ENCODE measurements around the gene GRIA4.

GRIA4 gene

DNA sequence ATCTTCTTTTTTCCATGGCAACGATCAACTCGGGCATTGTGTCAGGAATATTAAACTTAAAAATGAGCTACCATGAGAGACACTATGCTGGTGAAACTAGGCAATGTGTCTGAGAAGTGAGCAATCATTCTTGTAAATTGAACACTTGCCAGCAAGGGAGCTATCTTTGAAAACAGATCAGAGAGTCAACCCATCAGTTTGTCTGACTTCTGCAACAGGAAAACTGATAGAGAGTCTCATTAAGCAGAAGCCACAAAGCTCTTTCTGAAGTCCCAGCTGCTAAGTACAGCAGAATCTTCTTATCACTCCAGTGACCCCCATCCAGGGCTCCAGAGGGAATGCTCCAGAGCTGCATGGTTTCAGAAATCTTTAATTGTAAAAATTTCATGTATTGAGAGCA lies 297.4 kb downstream of the GRIA4 start:
- DNase-seq (ENCODE audit: insufficient read length, low spot score) (no peak), FAIRE-seq (no peak)

DNA sequence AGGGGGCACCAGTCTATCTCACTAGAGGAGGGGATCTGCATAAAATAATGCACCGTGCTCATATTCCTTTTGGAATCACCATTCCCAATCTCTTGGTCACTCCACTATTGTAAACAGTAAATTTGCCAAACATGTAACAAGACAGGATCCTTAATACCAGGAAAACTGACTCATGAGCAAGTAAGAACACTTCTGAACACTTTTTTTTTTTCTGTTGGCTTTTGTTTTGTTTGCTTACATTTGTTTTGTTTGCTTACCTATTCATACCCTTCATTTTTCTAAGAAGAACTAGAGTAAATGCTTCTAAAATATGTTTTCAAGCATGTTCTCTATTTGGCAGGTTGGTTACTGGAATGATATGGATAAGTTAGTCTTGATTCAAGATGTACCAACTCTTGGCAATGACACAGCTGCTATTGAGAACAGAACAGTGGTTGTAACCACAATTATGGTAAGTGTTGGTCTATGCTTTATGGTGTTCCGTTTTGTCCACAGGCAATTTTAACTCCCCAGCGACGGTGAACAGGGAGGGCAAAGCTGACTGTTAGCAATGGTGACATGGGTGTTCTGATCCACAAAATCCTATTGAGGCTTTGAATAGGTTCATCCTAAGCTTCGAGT lies 300.3 kb downstream of the GRIA4 start:
- DNase-seq (ENCODE audit: insufficient read length, low spot score) (no peak), FAIRE-seq (no peak)

DNA sequence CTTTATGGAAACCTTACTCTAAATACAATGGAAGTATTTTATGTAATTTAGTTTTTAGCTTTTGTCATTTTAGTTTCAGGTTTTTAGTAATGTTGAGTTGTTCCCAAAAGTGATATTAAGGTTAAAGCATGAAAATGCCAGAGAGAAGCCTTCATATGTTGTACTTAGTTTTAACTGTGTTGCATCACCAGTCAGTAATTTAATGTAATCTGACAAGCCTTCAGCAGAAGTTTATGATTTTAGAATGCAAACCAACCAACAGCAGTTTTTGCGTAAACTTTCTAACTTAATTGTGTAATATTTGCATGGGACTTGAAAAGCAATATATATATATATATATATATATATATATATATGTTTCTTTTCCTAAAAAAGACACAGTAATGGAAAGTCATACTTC lies 301.6 kb downstream of the GRIA4 start:
- no peak for FAIRE-seq

DNA sequence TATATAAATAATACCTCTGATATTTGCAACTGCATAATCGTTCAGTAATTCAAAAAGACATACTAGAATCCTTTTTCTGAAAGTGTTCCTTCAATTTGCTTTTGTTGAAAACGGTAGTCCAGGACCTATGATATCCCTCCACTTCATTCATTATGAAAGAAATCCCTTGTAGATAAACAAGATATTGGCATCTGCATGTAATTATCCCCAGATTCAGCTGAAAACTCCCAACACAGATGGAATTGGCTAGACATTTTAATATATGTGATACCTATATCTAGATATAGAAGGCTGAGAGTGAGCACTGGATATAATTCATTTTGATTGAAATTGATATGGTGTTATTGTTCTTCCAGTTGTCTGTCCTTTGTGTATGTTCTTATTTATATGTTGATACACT lies 302.8 kb downstream of the GRIA4 start:
- DNase-seq (ENCODE audit: insufficient read length, low spot score) (no peak), FAIRE-seq (no peak)

More for the DNA sequence above, 301.6 kb downstream of the GRIA4 start:
- no peak for DNase-seq (ENCODE audit: insufficient read length, low spot score)

DNA sequence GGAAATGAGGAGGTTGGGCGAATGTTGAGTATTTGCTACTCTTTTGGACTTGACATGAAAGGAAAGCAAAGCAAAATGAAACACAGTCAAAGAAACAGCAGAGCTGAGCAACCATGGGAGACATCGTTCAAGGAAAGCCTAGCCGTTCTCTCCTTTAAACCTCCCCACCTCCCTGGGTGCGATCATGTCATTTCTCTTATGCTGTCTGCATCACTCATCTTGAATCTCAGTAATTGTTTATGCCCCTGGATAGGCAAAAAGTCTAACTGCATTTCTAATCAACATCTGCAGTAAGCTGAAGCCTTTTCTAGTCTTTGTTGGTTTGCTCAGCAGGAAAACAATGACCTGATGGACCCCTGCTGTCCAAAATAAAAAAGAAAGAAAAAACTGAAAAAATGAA lies 305.1 kb downstream of the GRIA4 start:
- DNase-seq (ENCODE audit: insufficient read length, low spot score): no peak
- no peak for FAIRE-seq

DNA sequence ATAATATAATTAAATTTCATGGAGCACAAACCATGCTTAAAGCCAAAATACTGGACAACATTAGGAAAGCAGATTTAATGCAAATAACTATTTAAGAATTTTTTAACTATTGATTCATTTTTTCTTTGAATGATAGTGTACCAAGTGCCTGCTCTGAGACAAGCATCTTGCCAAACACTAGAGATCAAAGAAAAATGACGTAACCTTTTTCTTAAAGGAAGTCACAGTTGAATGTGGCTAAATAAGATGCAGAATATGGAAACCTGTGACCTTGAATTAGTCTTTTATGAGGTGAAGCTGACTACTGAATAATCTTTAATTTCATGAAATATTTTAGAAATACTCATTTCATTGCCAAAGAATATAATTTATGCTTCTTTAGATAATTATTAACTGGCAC lies 308.2 kb downstream of the GRIA4 start:
- FAIRE-seq (no peak), DNase-seq (ENCODE audit: insufficient read length, low spot score) (no peak)

DNA sequence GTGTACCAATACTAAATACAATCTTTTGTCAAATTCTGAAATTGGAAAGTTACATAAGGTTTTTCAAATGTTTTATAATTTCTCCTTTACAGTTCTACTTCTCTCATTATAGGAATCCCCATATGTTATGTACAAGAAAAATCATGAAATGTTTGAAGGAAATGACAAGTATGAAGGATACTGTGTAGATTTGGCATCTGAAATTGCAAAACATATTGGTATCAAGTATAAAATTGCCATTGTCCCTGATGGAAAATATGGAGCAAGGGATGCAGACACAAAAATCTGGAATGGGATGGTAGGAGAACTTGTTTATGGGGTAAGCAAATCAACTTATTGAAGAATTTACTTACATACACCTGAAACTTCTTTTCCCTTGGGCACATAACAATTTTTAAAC lies 308.7 kb downstream of the GRIA4 start:
- no peak for FAIRE-seq

DNA sequence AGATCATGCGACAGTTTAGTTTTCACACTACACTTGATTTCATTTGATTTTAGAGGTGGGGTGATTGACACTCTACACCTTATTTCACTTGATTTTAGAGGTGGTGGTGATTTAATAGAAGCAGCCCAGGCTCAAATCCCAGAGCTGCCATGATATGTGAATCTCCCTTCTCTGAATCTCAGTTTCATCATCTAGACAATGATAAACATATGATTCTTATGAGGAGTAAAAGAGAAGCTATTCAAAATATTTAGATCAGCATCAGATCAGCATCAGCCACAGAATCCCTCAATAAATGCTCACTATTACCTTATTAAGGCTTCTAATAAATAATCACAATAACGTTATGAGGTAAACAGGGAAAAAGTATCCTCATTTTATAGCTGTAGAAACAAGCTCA lies 313.4 kb downstream of the GRIA4 start:
- FAIRE-seq (no peak), DNase-seq (ENCODE audit: insufficient read length, low spot score) (no peak)

More for the DNA sequence above, 308.7 kb downstream of the GRIA4 start:
- no peak for DNase-seq (ENCODE audit: insufficient read length, low spot score)

DNA sequence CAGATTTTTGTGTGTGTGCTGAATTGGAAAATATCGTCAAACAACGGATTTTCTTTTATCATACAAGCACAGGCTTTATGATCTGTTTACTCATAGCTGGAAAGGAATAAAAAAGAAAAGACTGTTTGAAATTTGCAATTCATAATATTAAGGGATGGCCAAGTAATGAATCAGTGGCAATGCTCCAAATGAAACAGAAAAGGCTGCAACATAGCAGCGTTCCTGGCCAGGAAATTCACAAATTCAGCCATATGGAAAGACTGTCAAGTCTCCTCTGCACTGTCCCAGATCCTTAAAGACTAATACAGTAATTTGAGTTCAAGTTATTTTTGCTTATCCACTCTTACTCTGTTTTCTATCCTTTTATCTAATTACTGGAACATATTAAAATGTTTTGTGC lies 313.9 kb downstream of the GRIA4 start:
- DNase-seq (ENCODE audit: insufficient read length, low spot score) (no peak), FAIRE-seq (no peak)

DNA sequence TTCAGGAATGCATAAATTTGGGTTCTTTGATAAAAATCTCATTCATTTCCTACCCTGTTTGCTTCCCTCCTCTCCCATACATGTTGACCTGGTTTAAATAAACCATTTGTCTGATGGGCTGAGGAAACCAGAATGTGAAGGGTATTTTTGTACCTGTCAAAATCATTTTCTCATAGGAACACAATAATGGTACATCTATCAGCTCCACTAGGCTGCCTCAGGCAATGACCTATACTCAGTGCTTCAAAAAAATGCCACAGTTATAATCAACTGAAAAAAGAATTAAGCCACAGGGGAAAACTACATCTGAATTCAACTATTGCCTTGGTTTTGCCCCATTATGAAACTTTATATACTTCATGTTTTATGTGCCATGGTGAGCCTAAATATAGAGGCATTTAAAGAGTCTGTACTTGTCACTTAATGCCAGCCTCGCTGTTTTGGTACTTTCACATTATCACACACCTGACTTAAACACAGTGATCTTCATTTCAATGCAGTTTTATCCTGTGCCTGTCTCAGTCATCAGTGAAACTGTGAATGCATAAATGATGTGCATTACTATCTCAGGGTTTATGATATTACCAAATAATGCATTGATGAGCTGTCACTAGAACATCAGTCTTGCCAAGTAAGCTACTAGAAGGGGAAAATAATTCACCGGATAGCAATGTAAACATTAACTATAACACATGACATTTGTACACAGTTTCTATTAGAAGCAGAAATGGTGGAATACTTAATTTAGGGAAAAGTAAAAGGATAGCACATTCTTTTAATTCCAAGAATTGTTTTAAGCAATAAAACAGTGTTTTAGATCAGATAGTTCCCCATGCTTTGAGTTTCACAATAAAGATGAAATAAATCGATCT lies 319.4 kb downstream of the GRIA4 start:
- no peak for FAIRE-seq
- no peak for DNase-seq (ENCODE audit: insufficient read length, low spot score)

DNA sequence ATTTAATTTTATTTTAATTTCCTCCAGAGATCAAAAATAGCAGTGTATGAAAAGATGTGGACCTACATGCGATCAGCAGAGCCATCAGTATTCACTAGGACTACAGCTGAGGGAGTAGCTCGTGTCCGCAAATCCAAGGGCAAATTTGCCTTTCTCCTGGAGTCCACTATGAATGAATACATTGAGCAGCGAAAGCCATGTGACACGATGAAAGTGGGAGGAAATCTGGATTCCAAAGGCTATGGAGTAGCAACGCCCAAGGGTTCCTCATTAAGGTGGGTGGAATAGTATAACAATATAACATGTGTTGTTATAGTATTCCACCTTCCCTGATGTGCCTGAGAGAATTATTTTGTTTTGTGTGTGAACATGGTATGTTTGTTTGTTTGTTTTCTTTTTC lies 323.8 kb downstream of the GRIA4 start:
- FAIRE-seq (no peak), DNase-seq (ENCODE audit: insufficient read length, low spot score) (no peak)

DNA sequence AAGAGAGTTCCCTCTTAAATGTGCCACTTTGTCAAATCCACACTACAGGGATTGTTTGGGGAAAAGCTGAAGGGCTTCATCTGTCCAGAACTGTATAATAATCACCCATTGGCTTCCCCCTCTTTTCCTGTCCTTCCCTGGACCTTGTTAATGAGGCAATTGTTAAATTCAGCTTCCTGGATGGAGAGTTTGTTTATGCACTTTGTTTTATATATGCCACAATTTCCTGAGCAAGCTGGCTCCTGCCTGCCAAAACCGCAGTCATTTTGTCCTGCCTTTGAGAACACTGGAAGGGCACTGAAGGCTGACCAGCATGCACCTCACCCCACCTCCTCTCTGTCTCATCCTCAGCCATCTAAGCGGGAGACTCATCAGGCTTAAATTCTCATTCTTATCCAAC lies 325.9 kb downstream of the GRIA4 start:
- no peak for FAIRE-seq
- DNase-seq (ENCODE audit: insufficient read length, low spot score): no peak

DNA sequence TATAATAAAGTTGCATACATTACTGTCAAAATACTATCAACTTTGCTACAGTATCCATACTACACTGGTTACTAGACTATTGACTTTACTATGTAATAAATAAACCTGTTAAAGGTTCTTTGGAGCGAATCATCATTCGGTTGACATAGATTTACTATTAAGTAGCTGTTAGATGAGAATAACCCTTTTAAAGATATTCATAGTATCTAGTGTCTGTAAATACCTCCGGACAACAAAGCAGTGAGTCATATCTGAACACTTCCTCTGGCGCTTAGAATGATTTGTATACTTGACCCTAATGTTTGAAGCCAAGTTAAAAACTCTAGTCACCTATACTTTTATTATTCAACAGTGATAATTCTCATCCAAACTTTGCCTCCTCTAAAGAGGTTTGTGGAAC lies 327.5 kb downstream of the GRIA4 start:
- no peak for FAIRE-seq

DNA sequence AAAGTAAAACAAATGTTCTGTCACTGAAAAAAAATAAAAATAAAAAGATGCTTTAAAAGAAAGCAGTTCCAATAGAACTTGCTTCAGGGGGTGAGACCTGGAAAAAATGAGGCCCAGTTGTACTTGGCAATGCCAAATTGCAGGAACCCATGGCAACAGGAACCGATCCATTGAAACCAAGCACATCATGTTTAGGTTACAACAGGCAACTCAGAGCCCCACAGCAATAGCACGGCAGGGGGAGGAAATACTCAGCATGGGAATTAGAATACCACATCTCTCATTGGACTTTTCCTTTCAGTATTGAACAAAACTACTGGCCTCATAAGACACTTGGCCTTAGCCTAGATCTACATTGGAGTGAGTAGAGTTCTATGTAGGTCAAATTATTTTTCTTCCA lies 327.9 kb downstream of the GRIA4 start:
- no peak for DNase-seq (ENCODE audit: insufficient read length, low spot score)
- no peak for FAIRE-seq

More for the DNA sequence above, 327.5 kb downstream of the GRIA4 start:
- no peak for DNase-seq (ENCODE audit: insufficient read length, low spot score)

DNA sequence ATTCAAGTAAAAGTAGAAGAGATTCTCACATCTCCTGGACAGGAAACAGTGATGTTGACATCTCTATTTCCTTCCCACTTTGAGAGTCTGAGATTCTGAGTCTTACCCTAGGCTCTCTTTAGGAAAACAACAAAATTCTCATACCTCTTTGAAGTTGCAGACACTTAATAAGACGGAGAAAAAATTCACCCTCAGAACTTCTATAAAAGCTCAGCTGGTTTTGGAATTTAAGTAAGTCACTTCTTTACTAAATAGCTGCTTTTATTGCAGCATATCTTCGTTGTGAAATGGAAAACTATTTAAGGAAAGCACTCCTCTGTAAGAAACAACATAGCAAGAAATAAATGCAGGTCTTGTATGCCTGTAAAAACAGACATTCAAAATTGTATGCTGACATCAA lies 333.0 kb downstream of the GRIA4 start:
- no peak for DNase-seq (ENCODE audit: insufficient read length, low spot score)
- no peak for FAIRE-seq

DNA sequence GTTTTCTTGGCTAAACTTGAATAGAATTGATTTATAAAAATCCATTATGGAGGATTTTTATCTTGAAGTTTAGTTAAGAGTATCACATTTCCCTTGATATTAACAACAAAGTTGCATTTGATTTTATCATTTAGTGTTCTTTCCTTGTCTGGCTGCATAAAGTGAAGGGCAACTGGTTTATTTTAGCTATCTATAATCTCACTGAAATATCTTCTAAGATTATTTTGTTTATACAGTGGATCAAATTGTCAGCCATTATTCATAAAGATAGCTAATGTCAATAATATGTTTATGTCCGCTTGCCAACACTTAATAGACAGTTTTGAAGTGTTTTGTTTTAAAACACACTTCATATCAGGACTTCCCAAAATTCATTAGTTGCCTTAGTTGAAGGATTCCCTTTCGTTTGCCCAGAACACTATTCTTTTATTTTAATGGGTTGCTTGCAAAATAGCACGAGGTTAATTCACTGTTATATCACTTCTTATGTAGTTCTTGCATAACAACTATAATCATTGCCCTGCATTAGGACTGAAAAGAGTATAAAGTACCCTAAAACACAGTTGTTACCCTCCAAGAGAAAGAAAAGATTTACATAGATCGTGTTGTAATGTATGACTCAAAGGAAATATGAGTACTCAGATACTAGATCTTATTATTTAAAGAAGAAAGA lies 339.2 kb downstream of the GRIA4 start:
- no peak for DNase-seq (ENCODE audit: insufficient read length, low spot score)
- no peak for FAIRE-seq

DNA sequence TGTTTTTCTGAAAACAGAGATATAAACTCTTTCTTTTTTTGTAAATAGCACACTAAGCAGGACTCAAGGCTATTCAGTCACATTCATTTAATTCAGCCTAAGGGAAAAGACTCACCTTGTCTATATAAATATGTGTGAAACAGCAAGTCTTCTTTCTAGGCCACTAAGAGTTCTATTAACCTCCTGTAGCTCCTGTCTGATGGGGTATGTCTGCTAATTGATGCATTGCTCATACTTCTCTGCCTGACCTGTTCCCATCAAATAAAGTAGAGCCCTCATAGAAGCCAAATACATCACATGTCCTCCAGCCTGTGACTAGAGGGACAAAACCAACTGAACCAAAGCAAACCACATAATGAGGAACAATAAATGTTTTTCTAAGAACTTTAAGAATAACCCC lies 344.0 kb downstream of the GRIA4 start:
- DNase-seq (ENCODE audit: insufficient read length, low spot score): no peak
- no peak for FAIRE-seq

DNA sequence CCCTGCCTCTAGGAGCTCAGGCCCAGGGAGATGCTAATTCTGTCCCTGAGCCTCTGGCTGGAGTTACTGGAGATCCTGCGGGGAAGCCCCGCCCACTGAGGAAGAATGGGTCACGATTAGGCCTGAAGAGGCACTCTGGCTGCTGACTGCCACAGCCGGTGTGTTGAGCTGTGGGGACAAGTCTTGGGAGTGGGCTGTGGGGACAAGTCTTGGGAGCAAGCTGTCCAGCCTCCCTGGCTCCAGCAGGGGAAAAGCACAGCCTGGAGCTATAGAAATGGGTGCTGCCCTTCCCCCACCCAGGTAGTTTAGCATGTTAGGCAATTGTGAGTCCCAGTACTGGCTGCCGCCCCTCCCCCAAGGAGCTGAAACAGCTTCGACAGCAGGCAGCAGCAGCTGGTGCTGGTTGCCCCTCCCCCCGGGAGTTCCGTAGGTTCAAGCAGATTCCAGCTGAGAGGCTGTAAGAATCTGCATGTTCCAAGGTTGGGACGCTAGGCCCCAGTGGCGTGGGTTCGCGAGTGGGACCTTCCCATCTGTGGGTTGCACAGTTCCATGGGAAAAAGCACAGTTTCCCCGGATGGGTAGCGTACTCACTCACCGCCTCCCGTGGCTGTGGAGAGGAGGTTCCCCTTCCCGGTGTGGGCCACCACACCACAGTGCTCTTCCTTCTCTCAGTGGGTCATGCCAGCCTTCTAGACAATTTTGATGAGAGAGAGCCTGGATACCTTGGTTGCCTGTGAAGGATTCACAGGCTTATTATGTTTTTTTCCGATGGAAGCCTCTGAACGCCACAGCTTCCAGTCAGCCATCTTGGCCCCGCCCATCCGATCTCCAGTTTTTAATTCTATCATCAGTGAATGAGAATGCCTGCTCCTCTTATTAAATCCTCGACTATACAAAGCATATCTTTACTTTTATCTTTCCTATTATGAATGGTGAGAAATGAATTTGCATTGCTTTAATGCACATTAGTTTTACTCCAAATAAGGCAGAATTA lies 350.7 kb downstream of the GRIA4 start:
- DNase-seq (ENCODE audit: insufficient read length, low spot score) (no peak), FAIRE-seq (no peak)

DNA sequence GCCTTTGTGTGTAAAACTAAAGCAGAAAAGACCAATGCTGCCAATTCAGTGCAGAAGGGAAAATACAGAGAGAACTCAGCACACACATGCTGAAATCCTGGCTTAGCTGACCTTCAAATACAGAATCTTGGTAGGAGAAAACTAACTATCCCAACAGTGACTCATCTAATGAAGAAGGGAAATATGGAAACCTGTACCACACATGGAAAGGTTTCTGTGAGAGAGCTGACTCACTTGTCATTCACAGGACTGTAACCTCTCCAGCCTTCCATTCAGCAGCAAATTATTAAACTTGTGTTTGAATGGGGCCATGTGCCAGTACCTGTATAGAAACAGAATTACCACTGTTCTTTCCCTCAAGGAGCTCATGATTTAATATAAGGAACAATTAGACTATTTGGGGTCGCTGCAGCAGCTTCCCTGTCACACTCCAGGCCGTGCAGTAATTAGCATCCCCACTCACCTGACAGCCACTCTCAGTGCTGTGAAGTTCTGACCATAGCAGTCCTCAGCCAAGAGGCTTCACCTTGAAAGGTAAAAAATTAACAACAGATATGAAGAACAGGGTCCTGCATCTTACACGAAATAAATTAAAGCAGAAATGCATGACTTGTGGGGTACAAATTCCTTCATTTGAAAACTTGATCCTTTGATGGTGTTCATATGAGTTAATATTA lies 358.3 kb downstream of the GRIA4 start:
- DNase-seq (ENCODE audit: insufficient read length, low spot score) (no peak), FAIRE-seq (no peak)

DNA sequence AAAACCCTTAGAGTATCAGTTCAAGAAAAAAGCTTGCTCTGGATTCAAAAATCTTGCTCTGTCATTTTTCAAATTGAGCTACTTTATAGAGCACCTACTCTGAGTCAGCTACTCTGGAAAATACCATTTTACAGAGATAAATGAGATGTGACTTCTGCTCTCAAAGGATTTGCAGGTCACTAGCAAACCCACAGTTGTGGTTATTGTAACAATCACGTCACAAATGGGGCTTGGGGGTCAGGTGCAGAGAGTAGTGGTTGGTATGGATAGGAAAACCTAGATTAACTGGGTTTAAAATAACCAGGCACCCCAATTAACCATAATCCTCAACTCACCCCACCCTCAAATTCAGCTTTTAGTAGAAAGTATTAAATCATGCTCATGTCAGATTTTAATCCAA lies 359.9 kb downstream of the GRIA4 start:
- no peak for DNase-seq (ENCODE audit: insufficient read length, low spot score)
- FAIRE-seq: no peak
